Thyroid gland (tissue), 4 donors: ENCODE data around the gene GPANK1. TPM values are rescaled to one million over a fixed set of nuclear protein-coding genes. Genes with fewer than 3 reads are reported as not detected.

ENCODE experiments used
- DNase-seq, 2 donors: peaks; one replicate each; pipeline ENCODE4 v3.0.0-alpha.2; 2019
- H3K27ac ChIP-seq, 3 donors: fragments of 200-600 bp; sonication (generic); 1 replicate in 2 of 3; 2 replicates in 1 of 3; pipeline ENCODE4 v1.5.1; 2016 to 2019; ENCODE audit warnings: mild to moderate bottlenecking in 1 of 3, moderate library complexity in 1 of 3
- H3K27me3 ChIP-seq: fragments of 200-600 bp; sonication (generic); one replicate; pipeline ENCODE4 v1.5.1; 2019
- H3K36me3 ChIP-seq, 2 donors: fragments of 200-600 bp; sonication (generic); one replicate each; pipeline ENCODE4 v1.5.1; 2016 to 2019
- H3K4me1 ChIP-seq, 2 donors: fragments of 200-600 bp; sonication (generic); one replicate each; pipeline ENCODE4 v1.5.1; 2017 to 2019
- H3K4me3 ChIP-seq, 3 donors: fragments of 200-600 bp; sonication (generic); replicated peaks in 1 of 3; 1 replicate in 2 of 3; 2 replicates in 1 of 3; pipeline ENCODE4 v1.5.1; 2016; ENCODE audit warnings: mild to moderate bottlenecking in 1 of 3
- H3K9me3 ChIP-seq: fragments of 200-600 bp; sonication (generic); one replicate; pipeline ENCODE4 v1.5.1; 2017
- CTCF ChIP-seq, 6 experiments: fragments of 200-600 bp in 3 of 6; fragments of 450-650 bp in 3 of 6; sonication (generic) in 3 of 6; IDR thresholded peaks; one replicate each; pipeline ENCODE4 v1.5.1; 2016 to 2019; ENCODE audit warnings: antibody characterized with exemption in 6 of 6, mild to moderate bottlenecking in 2 of 6, inconsistent platforms in 1 of 6, moderate library complexity in 1 of 6
- POLR2A ChIP-seq, 2 donors: fragments of 450-650 bp; IDR thresholded peaks; one replicate each; pipeline ENCODE4 v1.6.1; 2017; ENCODE audit warnings: antibody characterized with exemption in 2 of 2, mild to moderate bottlenecking in 2 of 2, moderate library complexity in 1 of 2
- WGBS, 2 donors: methylation state at CpG; one replicate each; pipeline ENCODE4 v1.1.5; 2017; 5-methylcytosine and 5-hydroxymethylcytosine counted together
- intact Hi-C: fragments of 100-400 bp; cut with DNase I; formaldehyde crosslinking; loops from one replicate; pipeline ENCODE4 v1.15.1; 2023
- total RNA-seq, 4 donors: library from RNA; depleted of rRNA; stranded (reverse); fragments of >200 nt; gene quantifications; one replicate each; pipeline ENCODE4 v1.2.3, GENCODE V29; 2016

The GPANK1 gene
- total RNA-seq, 4 donors from 2014 or later, result 15.7 to 23.2 (median 22.1) TPM

GRCh38 chr6:31621320-31621939 is 43.4 kb downstream of the GPANK1 start:
- peaks cover 9 to 12% of the 10 kb centered on the region in 2 donors for H3K4me1 ChIP-seq
- H3K27me3 ChIP-seq, result no peaks in the 10 kb centered on the region
- DNase-seq, result no peak
- TF ChIP-seq POLR2A (IDR thresholded peaks at IDR 0.05), result no peak
- no peak for TF ChIP-seq CTCF (IDR thresholded peaks at IDR 0.05)
- H3K4me3 ChIP-seq, result peak overlapping the region; percentile 37 to 93 (median 51)
- peaks cover 26 to 31% of the 10 kb centered on the region in 2 donors for H3K36me3 ChIP-seq
- WGBS, 2 donors, result 19 to 21% methylated on average over 15 of the region's 15 CpGs
- no peaks in the 10 kb centered on the region for H3K9me3 ChIP-seq
- intact Hi-C loops, result no loop called here
- H3K27ac ChIP-seq, result peak overlapping the region; percentile 88 to 99 (median 97)

GRCh38 chr6:31620586-31621319 is 44.0 kb downstream of the GPANK1 start, which contains the start of gene PRRC2A:
Gene PRRC2A (plus strand): TSS chr6:31620715. CDS start chr6:31622790, 2,075 bp downstream.
- Histone ChIP-seq H3K4me1 (peaks cover 9 to 12% of the 10 kb centered on the region in 2 donors), H3K27ac (peak within 1 kb of the TSS; percentile 97 to 99 (median 97)), H3K9me3 (no peaks in the 10 kb centered on the region), H3K27me3 (no peaks in the 10 kb centered on the region), H3K36me3 (peaks cover 19 to 24% of the 10 kb centered on the region in 2 donors), H3K4me3 (peak within 1 kb of the TSS; percentile 37 to 93 (median 51))
- intact Hi-C loops, result no loop called here
- no peak for TF ChIP-seq CTCF (IDR thresholded peaks at IDR 0.05)
- peak in 1 of 2 donors; percentile 48 for TF ChIP-seq POLR2A (IDR thresholded peaks at IDR 0.05)
- WGBS, 2 donors, result 1 to 2% methylated on average over 31 to 37 of the region's 67 CpGs
- DNase-seq, result peak in 1 of 2 donors; percentile 78

GRCh38 chr6:31619805-31620585 is 44.8 kb downstream of the GPANK1 start:
- Histone ChIP-seq H3K36me3 (peaks cover 11 to 17% of the 10 kb centered on the region in 2 donors), H3K4me3 (peak overlapping the region; percentile 6 to 42 (median 19)), H3K9me3 (no peaks in the 10 kb centered on the region), H3K27me3 (no peaks in the 10 kb centered on the region), H3K4me1 (peaks cover 9 to 12% of the 10 kb centered on the region in 2 donors), H3K27ac (peak overlapping the region; percentile 97 to 99 (median 97))
- TF ChIP-seq POLR2A (IDR thresholded peaks at IDR 0.05) (peak; percentile 76 to 94), CTCF (IDR thresholded peaks at IDR 0.05) (peak in 1 of 6 experiments; percentile 10)
- 0% methylated on average over 50 of the region's 50 CpGs for WGBS, 2 donors
- peak; percentile 99 for DNase-seq
- intact Hi-C loops, result no loop called here

GRCh38 chr6:31617010-31617409 is 47.8 kb downstream of the GPANK1 start:
- Histone ChIP-seq H3K4me3 (no peak overlapping the region), H3K9me3 (no peaks in the 10 kb centered on the region), H3K4me1 (peaks cover 5 to 7% of the 10 kb centered on the region in 2 donors), H3K36me3 (no peaks in the 10 kb centered on the region), H3K27me3 (no peaks in the 10 kb centered on the region), H3K27ac (no peak overlapping the region)
- intact Hi-C loops, result no loop called here
- TF ChIP-seq POLR2A (IDR thresholded peaks at IDR 0.05), result no peak
- no peak for TF ChIP-seq CTCF (IDR thresholded peaks at IDR 0.05)
- WGBS, 2 donors, result 91 to 98% methylated on average over 2 of the region's 2 CpGs
- DNase-seq, result no peak
